B cell (primary cell): Measurements from ENCODE around the gene GRIK3. TPM values are rescaled to one million over a fixed set of nuclear protein-coding genes. Genes with fewer than 3 reads are reported as not detected.

Experiments used
- ATAC-seq: fragments of 200-7000 bp; cut with Tn5 transposase; one replicate; pipeline ENCODE4 v1.10.0; 2021; ENCODE audit warnings: low read depth, mild to moderate bottlenecking, moderate number of reproducible peaks, moderate library complexity
- CTCF ChIA-PET: fragments of 350-600 bp; sonication (Branson Sonifier 250); formaldehyde crosslinking; loops from one replicate; lab custom pipeline; 2021; ENCODE audit warnings: antibody characterized with exemption, inconsistent platforms; lab: Charles Lee
- POLR2A ChIA-PET: fragments of 350-600 bp; sonication (Branson Sonifier 250); formaldehyde crosslinking; loops from one replicate; lab custom pipeline; 2021; ENCODE audit warnings: antibody characterized with exemption; lab: Charles Lee
- DNase-seq: peaks from one replicate; pipeline ENCODE4 v3.0.0; 2013
- H2AFZ ChIP-seq: 2 replicates; pipeline ENCODE4 v1.6.1; 2012; ENCODE audit warnings: mild to moderate bottlenecking, low read depth, low read length; ENCODE audit not compliant: insufficient read depth, poor library complexity, severe bottlenecking
- H3K27ac ChIP-seq, 2 donors: 1 replicate in 1 of 2; 2 replicates in 1 of 2; pipeline ENCODE4 v1.5.1; 2012 to 2013; ENCODE audit warnings: low read length in 2 of 2, mild to moderate bottlenecking in 2 of 2, moderate library complexity in 1 of 2
- H3K27me3 ChIP-seq, 4 experiments: fragments of 200-600 bp in 1 of 4; sonication (generic) in 1 of 4; replicated peaks in 1 of 4; 1 replicate in 2 of 4; 2 replicates in 2 of 4; pipeline versions ENCODE4 v1.6.1 to v1.7.0; 2013 to 2016; ENCODE audit warnings: low read length in 3 of 4, mild to moderate bottlenecking in 2 of 4, mixed read lengths in 1 of 4, moderate library complexity in 1 of 4; ENCODE audit not compliant: insufficient read depth in 4 of 4, control insufficient read depth in 3 of 4; ENCODE audit errors: control extremely low read depth in 1 of 4
- H3K36me3 ChIP-seq, 2 experiments: replicated peaks in 1 of 2; 1 replicate in 1 of 2; 2 replicates in 1 of 2; pipeline versions ENCODE4 v1.6.1 to v1.7.1; 2013; ENCODE audit warnings: low read length in 1 of 2; ENCODE audit not compliant: insufficient read depth in 2 of 2, control insufficient read depth in 1 of 2; ENCODE audit errors: control extremely low read depth in 1 of 2, extremely low read depth in 1 of 2
- H3K4me1 ChIP-seq, 2 donors: fragments of 200-600 bp in 1 of 2; sonication (generic) in 1 of 2; 1 replicate in 1 of 2; 2 replicates in 1 of 2; pipeline versions ENCODE4 v1.5.1 to v1.6.1; 2013 to 2017; ENCODE audit warnings: low read length in 2 of 2; ENCODE audit not compliant: control insufficient read depth in 2 of 2, insufficient read depth in 2 of 2
- H3K4me2 ChIP-seq: replicated peaks from 2 replicates; pipeline ENCODE3; 2012; ENCODE audit warnings: mild to moderate bottlenecking, low read depth, low read length; ENCODE audit not compliant: poor library complexity, severe bottlenecking
- H3K4me3 ChIP-seq, 5 experiments: fragments of 200-600 bp in 1 of 5; sonication (generic) in 1 of 5; 1 replicate in 3 of 5; 2 replicates in 2 of 5; pipeline versions ENCODE4 v1.5.1 to v1.7.0; 2011 to 2016; ENCODE audit warnings: low read length in 4 of 5, mild to moderate bottlenecking in 4 of 5, low read depth in 2 of 5, control low read depth in 1 of 5, moderate library complexity in 1 of 5; ENCODE audit not compliant: insufficient read depth in 1 of 5; ENCODE audit errors: control extremely low read depth in 1 of 5, extremely low read depth in 1 of 5
- H3K79me2 ChIP-seq: fragments of 200-600 bp; sonication (generic); one replicate; pipeline ENCODE4 v1.6.0; 2016; ENCODE audit warnings: low read length; ENCODE audit not compliant: control insufficient read depth, insufficient read depth
- H3K9ac ChIP-seq: fragments of 200-600 bp; sonication (generic); 2 replicates; pipeline ENCODE4 v1.6.1; 2017; ENCODE audit warnings: mild to moderate bottlenecking, low read length, moderate library complexity
- H3K9me3 ChIP-seq, 3 donors: one replicate each; pipeline versions ENCODE4 v1.6.1 to v1.7.1; 2013; ENCODE audit warnings: low read length in 2 of 3; ENCODE audit not compliant: control insufficient read depth in 2 of 3, insufficient read depth in 1 of 3; ENCODE audit errors: control extremely low read depth in 1 of 3
- H4K20me1 ChIP-seq: 2 replicates; pipeline ENCODE4 v1.6.0; 2012; ENCODE audit warnings: mild to moderate bottlenecking, low read length; ENCODE audit not compliant: insufficient read depth, control insufficient read depth, poor library complexity, severe bottlenecking
- H3K27ac Mint-ChIP-seq: one replicate; pipeline ENCODE4 v1.8.0; 2021; ENCODE audit warnings: mixed read lengths
- H3K27me3 Mint-ChIP-seq: one replicate; pipeline ENCODE4 v1.8.0; 2021; ENCODE audit warnings: mixed read lengths
- H3K4me1 Mint-ChIP-seq: one replicate; pipeline ENCODE4 v1.8.0; 2021; ENCODE audit warnings: mixed read lengths
- H3K4me3 Mint-ChIP-seq: one replicate; pipeline ENCODE4 v1.8.0; 2021; ENCODE audit warnings: mixed read lengths
- H3K9me3 Mint-ChIP-seq: one replicate; pipeline ENCODE4 v1.8.0; 2022; ENCODE audit warnings: mixed read lengths; ENCODE audit not compliant: insufficient read depth
- CTCF ChIP-seq: fragments of 200-600 bp; IDR thresholded peaks from one replicate; pipeline ENCODE4 v1.8.0; 2022; ENCODE audit warnings: antibody characterized with exemption, mild to moderate bottlenecking
- EZH2 ChIP-seq: IDR thresholded peaks from 2 replicates; pipeline ENCODE4 v1.6.1; 2012; ENCODE audit warnings: borderline replicate concordance, low read depth, mild to moderate bottlenecking, moderate library complexity, low read length; ENCODE audit not compliant: insufficient read depth, poor library complexity, severe bottlenecking
- WGBS: methylation state at CpG from one replicate; pipeline ENCODE4 v1.1.5; 2013; ENCODE audit warnings: missing lambda C conversion rate; ENCODE audit not compliant: insufficient coverage; 5-methylcytosine and 5-hydroxymethylcytosine counted together
- intact Hi-C: fragments of 100-400 bp; cut with micrococcal nuclease; formaldehyde crosslinking; loops from one replicate; pipeline ENCODE4 v1.10.0; 2022
- polyA plus RNA-seq: library from polyadenylated mRNA; depleted of rRNA; stranded (reverse); fragments of >200 nt; gene quantifications from 2 replicates; pipeline ENCODE4 v1.2.3, GENCODE V29; 2012
- total RNA-seq, 2 donors: library from RNA; stranded (reverse); fragments of 120-200 nt in 1 of 2; gene quantifications; 1 replicate in 1 of 2; 2 replicates in 1 of 2; pipeline versions ENCODE4 v1.2.3 to v1.2.4, GENCODE V29; 2013 to 2022

Gene GRIK3
- total and polyA plus RNA-seq, 2 donors (not counting 1 experiment from before 2014, with no cell fraction given), result 0.12 to 1.5 TPM

- no peak overlapping the region for H3K27ac Mint-ChIP-seq
- intact Hi-C loops, result no loop called here
- Histone ChIP-seq H3K9ac (no peak overlapping the region), H3K4me2 (no peak overlapping the region), H3K27ac (no peak overlapping the region), H3K4me1 (no peaks in the 10 kb centered on the region), H3K27me3 (no peaks in the 10 kb centered on the region), H3K9me3 (no peaks in the 10 kb centered on the region), H2AFZ (no peak overlapping the region), H3K4me3 (no peak overlapping the region), H3K36me3 (no peaks in the 10 kb centered on the region), H4K20me1 (no peaks in the 10 kb centered on the region), H3K79me2 (no peaks in the 10 kb centered on the region)
- H3K4me3 Mint-ChIP-seq, result no peak overlapping the region
- CTCF ChIA-PET, result no interaction called here
- no peak for ATAC-seq
- peaks cover 19% of the 10 kb centered on the region for H3K27me3 Mint-ChIP-seq
- DNase-seq, result no peak
- POLR2A ChIA-PET, result no interaction called here
- H3K4me1 Mint-ChIP-seq, result no peaks in the 10 kb centered on the region
- 50% methylated on average over 3 of the region's 3 CpGs for WGBS
- TF ChIP-seq EZH2 (no peak), CTCF (no peak)
- no peaks in the 10 kb centered on the region for H3K9me3 Mint-ChIP-seq
Observed at GRCh38 chr1:36836916-36837315, 197.4 kb downstream of the GRIK3 start.

- DNase-seq, result no peak
- TF ChIP-seq CTCF (no peak), EZH2 (no peak)
- Histone ChIP-seq H2AFZ (no peak overlapping the region), H3K27me3 (no peaks in the 10 kb centered on the region), H4K20me1 (no peaks in the 10 kb centered on the region), H3K4me2 (no peak overlapping the region), H3K27ac (no peak overlapping the region), H3K9ac (no peak overlapping the region), H3K79me2 (no peaks in the 10 kb centered on the region), H3K4me3 (no peak overlapping the region), H3K4me1 (no peaks in the 10 kb centered on the region), H3K9me3 (no peaks in the 10 kb centered on the region), H3K36me3 (no peaks in the 10 kb centered on the region)
- Mint-ChIP-seq H3K27ac (no peak overlapping the region), H3K27me3 (peaks cover 19% of the 10 kb centered on the region), H3K9me3 (no peaks in the 10 kb centered on the region), H3K4me3 (no peak overlapping the region), H3K4me1 (no peaks in the 10 kb centered on the region)
- intact Hi-C loops, result no loop called here
- no peak for ATAC-seq
- ChIA-PET POLR2A (no interaction called here), CTCF (no interaction called here)
- 81% methylated on average over 11 of the region's 11 CpGs for WGBS
Observed at GRCh38 chr1:36836196-36836883, 198.0 kb downstream of the GRIK3 start.
